A549 treated with ZK216348 at 1 μM for 4 hours (cell line): ENCODE measurements around the gene THAP3. TPM values are rescaled to one million over a fixed set of nuclear protein-coding genes. Genes with fewer than 3 reads are reported as not detected.

ENCODE experiments used
- total RNA-seq: library from RNA; stranded (reverse); fragments of 200-300 nt; extraction: Qiagen RNA extraction; gene quantifications from 5 replicates; pipeline ENCODE4 v1.2.3, GENCODE V29; 2022; ENCODE audit warnings: low read depth

THAP3 gene, protein sequence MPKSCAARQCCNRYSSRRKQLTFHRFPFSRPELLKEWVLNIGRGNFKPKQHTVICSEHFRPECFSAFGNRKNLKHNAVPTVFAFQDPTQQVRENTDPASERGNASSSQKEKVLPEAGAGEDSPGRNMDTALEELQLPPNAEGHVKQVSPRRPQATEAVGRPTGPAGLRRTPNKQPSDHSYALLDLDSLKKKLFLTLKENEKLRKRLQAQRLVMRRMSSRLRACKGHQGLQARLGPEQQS
- total RNA-seq = 10.2 to 18.2 TPM (median 15.6 TPM) in 5 replicates

DNA sequence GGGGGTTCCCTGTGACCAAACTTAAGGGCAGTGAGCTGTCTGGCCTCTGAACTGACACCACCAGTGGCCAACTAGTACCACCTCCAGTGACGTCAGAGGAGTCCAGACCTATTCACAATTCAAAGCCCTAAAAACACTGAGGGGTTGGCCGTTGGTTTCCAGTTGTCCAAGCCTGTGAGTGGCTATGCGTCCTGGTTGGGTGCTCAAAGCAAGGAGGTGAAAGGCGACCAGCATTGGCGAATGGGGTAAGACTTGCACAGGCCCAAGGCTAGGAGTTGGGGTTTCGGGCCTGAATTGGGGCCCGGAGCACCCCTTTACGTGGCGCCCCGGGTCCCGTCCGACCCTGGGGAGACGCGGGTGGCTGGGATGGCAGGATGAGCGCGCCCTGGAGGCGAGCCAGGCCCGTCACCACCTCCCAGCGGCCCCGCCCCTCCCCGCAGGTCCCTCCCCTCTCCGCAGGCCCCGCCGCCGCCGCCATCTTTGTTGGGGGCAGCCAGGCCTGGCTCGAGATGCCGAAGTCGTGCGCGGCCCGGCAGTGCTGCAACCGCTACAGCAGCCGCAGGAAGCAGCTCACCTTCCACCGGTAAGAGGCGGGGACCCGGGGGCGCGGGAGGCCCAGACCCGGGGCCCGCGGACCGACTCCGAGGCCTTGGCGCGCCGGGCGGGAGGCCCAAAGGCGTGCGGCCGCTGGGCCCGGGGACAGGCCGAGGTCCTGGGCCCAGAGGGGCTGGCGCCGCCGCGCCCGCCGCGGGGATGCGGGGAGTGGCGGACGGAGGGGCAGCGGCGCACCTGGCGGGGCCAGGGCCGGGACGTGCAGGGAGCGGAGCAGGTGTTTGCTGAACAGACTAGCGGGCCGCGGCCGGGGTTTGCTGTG lies at the start of gene THAP3:
Gene THAP3 (plus strand): TSS at position 159 of the 874 bp plus-strand sequence. CDS start 351 bp downstream, at position 510.

DNA sequence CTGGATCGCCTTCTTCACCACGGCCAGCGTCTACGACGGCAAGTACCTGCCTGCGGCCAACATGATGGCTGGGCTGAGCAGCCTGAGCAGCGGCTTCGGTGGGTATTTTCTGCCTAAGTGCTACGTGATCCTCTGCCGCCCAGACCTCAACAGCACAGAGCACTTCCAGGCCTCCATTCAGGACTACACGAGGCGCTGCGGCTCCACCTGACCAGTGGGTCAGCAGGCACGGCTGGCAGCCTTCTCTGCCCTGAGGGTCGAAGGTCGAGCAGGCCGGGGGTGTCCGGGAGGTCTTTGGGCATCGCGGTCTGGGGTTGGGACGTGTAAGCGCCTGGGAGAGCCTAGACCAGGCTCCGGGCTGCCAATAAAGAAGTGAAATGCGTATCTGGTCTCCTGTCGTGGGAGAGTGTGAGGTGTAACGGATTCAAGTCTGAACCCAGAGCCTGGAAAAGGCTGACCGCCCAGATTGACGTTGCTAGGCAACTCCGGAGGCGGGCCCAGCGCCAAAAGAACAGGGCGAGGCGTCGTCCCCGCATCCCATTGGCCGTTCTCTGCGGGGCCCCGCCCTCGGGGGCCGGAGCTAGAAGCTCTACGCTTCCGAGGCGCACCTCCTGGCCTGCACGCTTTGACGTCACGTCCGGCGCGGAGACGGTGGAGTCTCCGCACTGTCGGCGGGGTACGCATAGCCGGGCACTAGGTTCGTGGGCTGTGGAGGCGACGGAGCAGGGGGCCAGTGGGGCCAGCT lies 45.1 kb upstream of the THAP3 start, which contains the start of gene ZBTB48:
Gene ZBTB48 (plus strand): TSS at position 621 of the 745 bp plus-strand sequence. CDS start 616 bp downstream, outside the sequence.

DNA sequence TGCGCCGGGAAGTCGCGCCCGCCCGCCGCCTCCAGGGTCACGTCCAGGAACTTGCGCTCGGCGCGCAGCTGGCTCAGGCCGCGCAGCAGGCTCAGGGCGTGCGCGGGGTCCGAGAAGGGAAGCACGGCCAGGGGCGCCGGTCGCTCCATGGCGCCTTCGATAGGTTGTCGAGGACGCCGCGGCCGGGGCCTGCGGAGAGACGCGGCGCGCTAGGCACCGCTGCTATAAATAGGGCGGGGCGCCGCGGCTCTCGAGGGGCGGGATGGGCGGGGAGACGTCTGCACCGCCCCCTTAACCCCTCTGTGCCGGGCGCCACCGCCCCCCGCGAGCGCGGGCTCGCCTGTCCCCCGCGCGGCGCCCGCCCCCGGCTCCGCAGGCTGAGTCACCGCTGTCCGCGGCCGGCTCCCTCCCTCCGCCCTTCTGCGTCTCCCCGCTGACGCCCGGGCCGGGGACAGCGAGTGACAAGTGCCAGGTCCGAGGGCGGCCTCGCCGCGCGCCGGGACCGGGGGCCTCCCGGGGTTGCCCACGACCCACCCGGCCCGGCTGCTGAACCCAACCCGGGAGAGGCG lies 21.9 kb upstream of the THAP3 start, which contains the start of gene KLHL21:
Gene KLHL21 (minus strand): TSS at position 201 of the 569 bp plus-strand sequence. CDS start 52 bp downstream, at position 149.

DNA sequence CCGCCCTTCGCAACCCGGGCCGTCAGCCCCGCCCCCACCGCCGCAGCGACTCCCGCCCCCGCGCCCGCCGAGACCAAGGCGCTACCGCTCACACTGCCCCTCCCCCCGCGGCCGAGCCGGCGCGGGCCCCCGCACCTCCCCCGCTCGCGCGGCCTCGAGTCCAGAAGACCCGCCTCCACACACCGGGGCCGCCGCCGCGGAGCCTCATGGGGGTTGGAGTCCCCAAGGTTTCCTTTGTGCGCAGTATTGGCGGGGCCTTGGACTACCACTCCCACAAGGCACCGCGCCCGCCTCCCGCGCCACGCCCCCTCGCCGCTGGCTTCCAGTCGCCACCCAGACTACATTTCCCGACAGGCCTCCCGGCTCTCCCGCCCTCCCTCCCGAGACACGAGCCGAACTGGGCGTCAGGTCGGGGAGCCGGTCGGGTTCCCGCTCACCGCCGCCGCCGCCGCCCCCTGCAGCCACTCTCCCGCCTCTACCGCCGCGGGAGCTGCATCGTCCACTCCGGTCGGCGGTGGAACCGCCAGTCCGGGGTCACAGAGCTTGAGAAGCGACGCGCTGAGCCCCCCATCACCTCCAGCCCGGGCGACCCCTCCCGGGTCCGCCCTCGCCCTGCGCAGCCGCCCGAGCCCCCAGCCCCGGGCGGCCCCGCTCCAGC lies 11.2 kb upstream of the THAP3 start, which contains the start of gene PHF13:
Gene PHF13 (plus strand): TSS at position 371 of the 658 bp plus-strand sequence. CDS start 336 bp downstream, outside the sequence.

Other genes starting within 250 kb of the THAP3 start
- 45.4 to 93.5 TPM (median 86.6 TPM) in 5 replicates for gene ACOT7, start 231.1 kb upstream of the THAP3 start, total RNA-seq
- gene HES2, start 204.9 kb upstream of the THAP3 start, total RNA-seq = 2.2 to 5.3 TPM (median 4.2 TPM) in 5 replicates
- 0.17 to 0.54 TPM (median 0.40 TPM) in 4 of 5 replicates, not detected in the other for gene ESPN, start 200.1 kb upstream of the THAP3 start, total RNA-seq
- 2.8 to 5.1 TPM (median 3.7 TPM) in 5 replicates for gene TNFRSF25, start 158.7 kb upstream of the THAP3 start, total RNA-seq
- gene PLEKHG5, start 133.2 kb upstream of the THAP3 start, total RNA-seq = 1.8 to 5.2 TPM (median 3.3 TPM) in 5 replicates
- 3.4 to 4.9 TPM (median 4.0 TPM) in 5 replicates for gene NOL9, start 70.4 kb upstream of the THAP3 start, total RNA-seq
- gene TAS1R1, start 69.6 kb upstream of the THAP3 start, total RNA-seq = not detected in 5 replicates
- gene ZBTB48, start 44.9 kb upstream of the THAP3 start, total RNA-seq = 11.3 to 18.0 TPM (median 16.1 TPM) in 5 replicates
- gene KLHL21, start 22.0 kb upstream of the THAP3 start, total RNA-seq = 12.5 to 27.4 TPM (median 23.8 TPM) in 5 replicates
- gene PHF13, start 11.1 kb upstream of the THAP3 start, total RNA-seq = 7.4 to 10.0 TPM (median 9.2 TPM) in 5 replicates
- 33.9 to 36.2 TPM (median 35.3 TPM) in 5 replicates for gene DNAJC11, start 76.9 kb downstream of the THAP3 start, total RNA-seq
- 61.9 to 85.8 TPM (median 66.3 TPM) in 5 replicates for gene CAMTA1, start 160.6 kb downstream of the THAP3 start, total RNA-seq